Spinal cord (tissue), 10 donors: Measurements from ENCODE around the gene CEBPE. TPM values are rescaled to one million over a fixed set of nuclear protein-coding genes. Genes with fewer than 3 reads are reported as not detected.
A peak's percentile ranks its signal among the peaks of the same experiment; 100 is the strongest.

Source experiments
- DNase-seq, 6 donors: peaks; one replicate each; pipeline versions ENCODE4 v3.0.0 to v3.0.0-alpha.2; 2013 to 2015; ENCODE audit warnings: low spot score in 6 of 6, low read depth in 4 of 6
- H3K27ac ChIP-seq: one replicate; pipeline ENCODE4 v1.5.1; 2013; ENCODE audit warnings: low read depth, low read length, control low read depth
- H3K27me3 ChIP-seq: one replicate; pipeline ENCODE4 v1.6.1; 2013; ENCODE audit warnings: low read length; ENCODE audit not compliant: control insufficient read depth, insufficient read depth
- H3K36me3 ChIP-seq: one replicate; pipeline ENCODE4 v1.6.1; 2013; ENCODE audit warnings: low read length; ENCODE audit not compliant: control insufficient read depth, insufficient read depth
- H3K4me1 ChIP-seq: one replicate; pipeline ENCODE4 v1.6.1; 2013; ENCODE audit warnings: low read length; ENCODE audit not compliant: control insufficient read depth, insufficient read depth
- H3K4me3 ChIP-seq: one replicate; pipeline ENCODE4 v1.5.1; 2013; ENCODE audit warnings: low read depth, low read length, control low read depth
- H3K9me3 ChIP-seq: one replicate; pipeline ENCODE4 v1.6.1; 2013; ENCODE audit warnings: low read length; ENCODE audit not compliant: control insufficient read depth, insufficient read depth
- WGBS: methylation state at CpG from one replicate; pipeline ENCODE4 v1.1.5; 2013; ENCODE audit warnings: missing lambda C conversion rate; ENCODE audit not compliant: insufficient coverage; 5-methylcytosine and 5-hydroxymethylcytosine counted together
- polyA plus RNA-seq, 2 donors: library from polyadenylated mRNA; unstranded; fragments of 120-200 nt; gene quantifications; one replicate each; pipeline ENCODE4 v1.2.1, GENCODE V29; 2013; ENCODE audit not compliant: insufficient read length in 2 of 2
- total RNA-seq, 2 donors: library from RNA; depleted of rRNA in 1 of 2; stranded (reverse); fragments of 120-200 nt in 1 of 2; fragments of >200 nt in 1 of 2; gene quantifications; one replicate each; pipeline versions ENCODE4 v1.2.3 to v1.2.4, GENCODE V29; 2013 to 2014
- donor health status: healthy.

The CEBPE gene
- total and polyA plus RNA-seq, 4 donors: 0.17 to 1.5 TPM; not detected in 2

- no peak for DNase-seq
- no peaks in the 10 kb centered on the region for H3K9me3 ChIP-seq
- H3K27ac ChIP-seq: no peak overlapping the region
- H3K4me1 ChIP-seq: peaks cover 14% of the 10 kb centered on the region
- WGBS: 71% methylated on average over 1 of the region's 1 CpG
- no peaks in the 10 kb centered on the region for H3K36me3 ChIP-seq
- no peaks in the 10 kb centered on the region for H3K27me3 ChIP-seq
- H3K4me3 ChIP-seq: no peak overlapping the region
Observed at GRCh38 chr14:23159532-23159931, 40.5 kb upstream of the CEBPE start.

DNA sequence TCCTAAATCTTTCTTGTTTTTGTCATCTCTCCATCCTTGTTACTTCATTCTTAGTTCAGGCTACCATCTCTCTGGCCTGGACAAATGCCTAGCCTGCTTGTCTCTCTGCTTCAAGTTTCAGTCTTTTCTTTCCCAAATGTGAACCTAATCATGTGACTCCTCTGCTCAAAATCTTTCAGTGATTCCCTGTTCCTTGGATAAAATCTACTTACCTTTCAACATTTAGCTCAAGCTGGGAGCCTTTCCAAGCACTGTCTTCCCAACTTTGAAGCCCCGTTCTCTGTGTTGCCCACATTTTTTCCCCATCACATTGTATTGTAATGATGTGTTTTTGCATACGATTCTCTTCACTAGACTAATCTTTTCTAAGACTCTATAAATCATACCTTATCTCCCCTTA, 39.7 kb upstream of the CEBPE start:
- Histone ChIP-seq H3K9me3 (no peaks in the 10 kb centered on the region), H3K36me3 (no peaks in the 10 kb centered on the region), H3K27me3 (no peaks in the 10 kb centered on the region), H3K27ac (no peak overlapping the region), H3K4me1 (peaks cover 21% of the 10 kb centered on the region), H3K4me3 (no peak overlapping the region)
- no CpG with 5 or more reads among the region's 2 CpGs for WGBS
- no peak for DNase-seq

- Histone ChIP-seq H3K9me3 (no peaks in the 10 kb centered on the region), H3K4me3 (no peak overlapping the region), H3K27me3 (no peaks in the 10 kb centered on the region), H3K36me3 (peaks cover 4% of the 10 kb centered on the region), H3K4me1 (peaks cover 15% of the 10 kb centered on the region), H3K27ac (peak overlapping the region; percentile 89)
- 71% methylated on average over 2 of the region's 10 CpGs for WGBS
- peak in 2 of 6 donors; percentile 74 for DNase-seq
Observed at GRCh38 chr14:23154964-23155587, 36.0 kb upstream of the CEBPE start.

DNA sequence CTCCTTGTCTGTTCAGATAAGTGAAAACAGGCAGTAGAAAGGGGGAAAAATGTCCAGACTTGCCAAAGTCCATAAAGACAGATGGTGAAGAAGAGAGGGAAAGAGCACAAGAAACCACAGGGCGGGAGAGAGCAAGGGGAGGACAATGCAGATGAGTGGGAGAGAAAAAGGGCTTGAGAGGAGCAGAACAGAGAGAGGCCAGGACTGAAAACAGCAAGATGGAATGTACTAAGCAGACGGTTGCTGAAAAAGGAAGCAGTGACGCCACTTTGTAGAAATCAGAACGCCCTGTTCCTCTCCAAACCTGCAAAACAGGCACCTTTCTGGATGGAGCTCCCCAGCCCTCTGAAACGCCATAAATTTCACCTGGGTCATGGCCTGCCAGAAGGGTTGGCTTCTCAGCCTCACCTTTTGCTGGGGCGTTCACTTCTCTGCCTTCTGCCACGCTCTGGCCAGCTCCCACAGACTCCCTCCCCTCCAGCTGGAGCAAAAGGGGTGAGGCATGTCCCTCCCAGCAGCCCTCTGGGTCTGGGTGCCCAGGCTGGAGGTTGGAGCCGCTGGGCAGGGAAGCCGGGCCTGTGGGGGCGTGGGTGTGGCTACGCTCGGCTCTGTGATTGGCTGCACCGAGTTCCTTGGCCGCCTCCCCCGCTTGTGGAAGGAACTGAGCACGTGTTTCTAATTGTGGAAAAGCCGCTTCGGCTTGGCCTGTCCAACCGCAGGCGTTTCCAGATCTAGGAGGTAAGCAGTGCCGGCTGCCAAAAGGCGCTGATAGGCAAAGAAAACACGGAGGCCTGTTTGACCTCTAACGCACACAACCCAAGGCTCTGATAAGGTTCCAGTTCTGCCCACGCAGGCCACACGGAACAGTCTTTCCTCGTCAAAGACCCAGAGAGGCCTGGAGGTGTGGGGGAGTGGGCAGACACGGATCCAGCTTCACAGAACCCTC, 35.1 kb upstream of the CEBPE start:
- Histone ChIP-seq H3K4me3 (no peak overlapping the region), H3K9me3 (no peaks in the 10 kb centered on the region), H3K27ac (peak overlapping the region; percentile 89), H3K4me1 (peaks cover 14% of the 10 kb centered on the region), H3K27me3 (no peaks in the 10 kb centered on the region), H3K36me3 (peaks cover 4% of the 10 kb centered on the region)
- peak in 1 of 6 donors; percentile 56 for DNase-seq
- WGBS: 68% methylated on average over 24 of the region's 28 CpGs

- no peak overlapping the region for H3K27ac ChIP-seq
- no CpG with 5 or more reads among the region's 2 CpGs for WGBS
- no peaks in the 10 kb centered on the region for H3K27me3 ChIP-seq
- H3K4me1 ChIP-seq: peaks cover 14% of the 10 kb centered on the region
- no peaks in the 10 kb centered on the region for H3K9me3 ChIP-seq
- DNase-seq: no peak
- H3K4me3 ChIP-seq: no peak overlapping the region
- peaks cover 4% of the 10 kb centered on the region for H3K36me3 ChIP-seq
Observed at GRCh38 chr14:23151342-23151741, 32.3 kb upstream of the CEBPE start.

- Histone ChIP-seq H3K36me3 (peaks cover 4% of the 10 kb centered on the region), H3K27ac (no peak overlapping the region), H3K4me1 (peaks cover 8% of the 10 kb centered on the region), H3K4me3 (no peak overlapping the region), H3K27me3 (no peaks in the 10 kb centered on the region), H3K9me3 (no peaks in the 10 kb centered on the region)
- no peak for DNase-seq
Observed at GRCh38 chr14:23149745-23150144, 30.7 kb upstream of the CEBPE start.

- H3K9me3 ChIP-seq: no peaks in the 10 kb centered on the region
- H3K27ac ChIP-seq: no peak overlapping the region
- 67% methylated on average over 1 of the region's 5 CpGs for WGBS
- DNase-seq: no peak
- no peak overlapping the region for H3K4me3 ChIP-seq
- peaks cover 4% of the 10 kb centered on the region for H3K36me3 ChIP-seq
- no peaks in the 10 kb centered on the region for H3K4me1 ChIP-seq
- no peaks in the 10 kb centered on the region for H3K27me3 ChIP-seq
Observed at GRCh38 chr14:23148591-23149249, 29.7 kb upstream of the CEBPE start.

DNA sequence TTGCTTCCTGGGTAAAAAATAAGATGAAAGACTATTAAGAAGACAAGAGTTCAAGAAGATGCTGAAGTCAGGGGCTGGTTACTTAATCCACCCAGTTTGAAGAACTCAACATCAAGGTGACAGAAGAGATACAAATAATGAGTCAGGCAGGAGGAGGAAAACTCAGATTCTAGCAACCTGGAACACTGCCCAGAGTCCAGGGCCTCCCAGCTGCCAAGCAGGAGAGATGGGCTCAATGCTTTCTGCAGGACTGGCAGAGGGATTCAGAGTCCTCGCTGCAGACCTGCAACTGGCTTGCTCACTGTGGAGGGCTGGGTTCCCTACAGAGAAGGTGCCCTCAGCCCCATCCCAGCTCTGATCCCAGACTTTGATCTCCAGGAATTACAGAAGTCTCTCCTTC, 28.6 kb upstream of the CEBPE start:
- H3K27ac ChIP-seq: no peak overlapping the region
- H3K27me3 ChIP-seq: no peaks in the 10 kb centered on the region
- 38% methylated on average over 1 of the region's 1 CpG for WGBS
- no peak overlapping the region for H3K4me3 ChIP-seq
- H3K4me1 ChIP-seq: no peaks in the 10 kb centered on the region
- no peaks in the 10 kb centered on the region for H3K9me3 ChIP-seq
- peaks cover 4% of the 10 kb centered on the region for H3K36me3 ChIP-seq
- peak in 2 of 6 donors; percentile 28 to 42 for DNase-seq

- Histone ChIP-seq H3K4me1 (no peaks in the 10 kb centered on the region), H3K27me3 (no peaks in the 10 kb centered on the region), H3K36me3 (peaks cover 4% of the 10 kb centered on the region), H3K4me3 (no peak overlapping the region), H3K9me3 (no peaks in the 10 kb centered on the region), H3K27ac (no peak overlapping the region)
- 93% methylated on average over 2 of the region's 4 CpGs for WGBS
- DNase-seq: no peak
Observed at GRCh38 chr14:23146980-23147379, 27.9 kb upstream of the CEBPE start.
